GM12875 (cell line): ENCODE measurements around the gene PICALM.

Experiments used
- H3K4me3 ChIP-seq: one replicate; pipeline ENCODE4 v1.5.1; 2011; ENCODE audit warnings: low read depth, low read length, control low read depth
- TF ChIP-seq, protein P1 (sequence below): IDR thresholded peaks from 2 replicates; pipeline ENCODE4 v1.5.1; 2011; ENCODE audit warnings: low read depth, mild to moderate bottlenecking, control low read depth, inconsistent platforms, low read length, moderate library complexity, borderline replicate concordance; ENCODE audit not compliant: insufficient read depth

The PICALM gene

DNA sequence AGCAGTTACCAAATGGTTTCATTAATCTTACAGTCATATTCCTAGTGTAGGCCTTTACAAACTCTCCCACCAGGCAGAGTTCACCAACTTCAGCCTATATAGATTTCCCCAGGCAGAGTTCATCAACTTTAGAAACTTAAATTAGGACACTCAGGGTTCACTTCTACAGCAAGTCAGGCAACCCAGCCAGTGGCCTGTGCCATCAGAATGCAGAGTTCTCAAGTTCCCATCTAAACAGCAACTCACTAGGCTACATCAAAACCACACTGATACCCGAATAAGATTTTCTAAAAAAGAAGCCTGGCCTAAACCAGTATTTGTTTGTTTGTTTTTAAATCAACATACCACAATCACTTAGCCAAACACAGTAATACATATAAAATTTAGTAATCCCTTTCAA lies 33.7 kb downstream of the PICALM start:
- no peak overlapping the region for H3K4me3 ChIP-seq
- TF ChIP-seq, protein P1, sequence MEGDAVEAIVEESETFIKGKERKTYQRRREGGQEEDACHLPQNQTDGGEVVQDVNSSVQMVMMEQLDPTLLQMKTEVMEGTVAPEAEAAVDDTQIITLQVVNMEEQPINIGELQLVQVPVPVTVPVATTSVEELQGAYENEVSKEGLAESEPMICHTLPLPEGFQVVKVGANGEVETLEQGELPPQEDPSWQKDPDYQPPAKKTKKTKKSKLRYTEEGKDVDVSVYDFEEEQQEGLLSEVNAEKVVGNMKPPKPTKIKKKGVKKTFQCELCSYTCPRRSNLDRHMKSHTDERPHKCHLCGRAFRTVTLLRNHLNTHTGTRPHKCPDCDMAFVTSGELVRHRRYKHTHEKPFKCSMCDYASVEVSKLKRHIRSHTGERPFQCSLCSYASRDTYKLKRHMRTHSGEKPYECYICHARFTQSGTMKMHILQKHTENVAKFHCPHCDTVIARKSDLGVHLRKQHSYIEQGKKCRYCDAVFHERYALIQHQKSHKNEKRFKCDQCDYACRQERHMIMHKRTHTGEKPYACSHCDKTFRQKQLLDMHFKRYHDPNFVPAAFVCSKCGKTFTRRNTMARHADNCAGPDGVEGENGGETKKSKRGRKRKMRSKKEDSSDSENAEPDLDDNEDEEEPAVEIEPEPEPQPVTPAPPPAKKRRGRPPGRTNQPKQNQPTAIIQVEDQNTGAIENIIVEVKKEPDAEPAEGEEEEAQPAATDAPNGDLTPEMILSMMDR: no peak

DNA sequence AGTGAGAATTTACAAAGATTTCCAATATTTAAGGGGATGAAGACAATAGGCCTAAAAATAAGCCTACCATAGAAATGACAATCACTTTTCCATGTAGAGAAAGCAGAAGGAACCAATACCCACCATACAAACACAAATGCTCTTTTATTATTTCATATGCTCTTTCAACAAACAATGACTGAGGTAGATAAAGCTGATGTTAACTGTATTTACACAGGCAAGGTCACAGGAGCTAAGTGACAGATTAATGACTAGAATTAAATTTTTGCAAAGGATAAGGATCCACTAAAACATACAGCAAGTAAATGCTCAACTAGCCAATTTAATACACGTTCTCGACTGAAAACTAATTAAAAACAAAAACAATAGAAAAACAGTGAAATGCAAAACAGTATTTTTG lies 34.2 kb downstream of the PICALM start:
- TF ChIP-seq, protein P1: no peak
- no peak overlapping the region for H3K4me3 ChIP-seq

DNA sequence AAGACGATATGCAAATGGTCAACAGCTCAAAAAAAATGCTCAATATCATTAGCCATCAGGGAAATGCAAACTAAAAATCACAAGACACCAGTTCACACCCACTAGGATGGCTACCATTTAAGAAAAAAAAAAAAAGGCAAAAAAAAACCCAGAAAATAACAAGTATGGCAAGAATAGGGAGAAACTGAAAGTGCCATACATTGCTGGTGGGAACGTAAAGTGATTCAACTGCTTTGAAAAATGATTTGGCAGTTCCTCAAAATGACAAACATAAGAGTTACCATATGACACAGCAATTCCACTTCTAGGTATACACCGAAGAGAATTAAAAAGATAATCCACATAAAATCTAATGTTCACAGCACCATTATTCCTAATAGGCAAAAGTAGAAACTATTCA lies 47.5 kb downstream of the PICALM start:
- TF ChIP-seq, protein P1: no peak
- no peak overlapping the region for H3K4me3 ChIP-seq

DNA sequence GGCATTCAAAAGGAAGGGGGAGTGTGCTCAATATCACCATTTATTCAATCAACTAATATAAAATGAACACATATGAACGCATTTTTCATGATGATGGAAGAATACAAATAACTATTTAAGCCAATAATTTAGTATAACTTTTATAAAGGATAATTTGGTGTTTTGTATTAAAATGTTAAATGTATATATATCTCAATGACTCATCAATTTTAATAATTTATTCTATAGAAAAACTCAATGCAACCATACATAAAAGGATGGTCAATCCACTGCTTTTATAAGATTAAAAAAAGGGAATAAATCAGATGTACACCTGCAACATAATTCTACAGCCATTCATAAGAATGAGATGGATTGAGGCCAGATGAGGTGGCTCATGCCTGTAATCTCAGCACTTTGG lies 50.6 kb downstream of the PICALM start:
- H3K4me3 ChIP-seq: no peak overlapping the region
- TF ChIP-seq, protein P1: no peak

DNA sequence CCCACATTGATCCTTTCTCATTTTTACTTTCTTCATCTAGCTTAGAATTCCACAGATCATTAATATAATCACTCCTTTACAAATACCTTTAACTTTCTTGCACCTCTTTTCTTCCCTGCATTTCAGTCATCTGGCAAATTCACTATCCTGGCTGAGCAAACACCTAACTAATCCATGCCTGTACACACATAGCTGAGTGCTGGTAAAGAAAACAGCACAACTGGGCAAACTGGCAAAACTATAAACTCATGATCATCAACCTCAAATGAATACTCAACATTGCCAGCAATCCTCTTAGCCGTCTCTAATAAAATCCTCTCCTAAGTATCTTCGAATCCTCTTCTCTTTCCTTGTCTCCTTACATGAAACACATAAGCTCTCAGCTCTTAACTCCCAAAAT lies 52.4 kb downstream of the PICALM start:
- TF ChIP-seq, protein P1: no peak
- H3K4me3 ChIP-seq: no peak overlapping the region

DNA sequence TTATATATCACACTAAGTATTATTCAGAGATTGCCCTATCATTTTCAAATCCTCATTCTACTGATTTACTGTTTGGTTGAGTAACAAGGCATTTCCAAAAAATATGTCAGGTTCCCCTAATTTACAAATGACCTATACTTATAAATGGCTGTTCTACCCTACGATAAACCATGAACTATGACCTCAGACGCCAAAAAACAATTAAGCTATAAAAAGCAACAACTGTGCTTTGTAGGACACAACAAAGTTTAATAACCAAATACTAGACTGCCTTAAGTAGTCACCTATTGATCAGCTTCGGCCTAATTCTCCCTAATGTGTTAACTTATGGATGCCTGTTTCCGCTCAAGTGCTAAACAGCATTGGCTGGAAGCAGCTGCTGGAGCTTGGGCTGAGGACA lies 53.2 kb downstream of the PICALM start:
- H3K4me3 ChIP-seq: no peak overlapping the region
- TF ChIP-seq, protein P1: no peak

DNA sequence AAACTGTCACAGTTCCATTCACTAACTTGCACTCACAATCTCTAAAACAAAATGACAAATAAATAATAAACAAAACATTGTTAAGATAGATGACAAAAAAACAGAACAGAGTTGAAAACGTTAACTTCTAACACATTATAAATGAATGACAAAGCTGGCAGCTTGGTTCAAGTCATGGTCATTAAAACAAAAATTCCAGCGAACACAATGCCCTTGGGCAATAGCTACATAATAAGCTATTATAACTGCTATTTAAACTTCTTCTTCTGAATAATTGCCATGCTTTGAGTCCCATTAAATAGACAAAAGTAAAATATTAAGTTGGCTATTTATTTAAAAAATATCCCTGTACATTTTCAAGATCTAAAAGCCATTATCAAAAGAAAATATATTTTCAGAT lies 54.7 kb downstream of the PICALM start:
- H3K4me3 ChIP-seq: no peak overlapping the region
- TF ChIP-seq, protein P1: no peak
